ENCODE results near the gene PABPC1L.

- TF ChIP-seq ZNF274 (IDR thresholded peaks at IDR 0.05; ENCODE audit: low read depth, low read length) (no peak), YY1 (IDR thresholded peaks at IDR 0.05; ENCODE audit: insufficient read depth, insufficient read length) (no peak), SUZ12 (IDR thresholded peaks at IDR 0.05; ENCODE audit: extremely low read depth, insufficient read depth, insufficient read length) (no peak)
Observed at GRCh38 chr20:44976698-44977097, 66.8 kb downstream of the PABPC1L start.
